Spleen (tissue), 7 donors: Measurements from ENCODE around the gene CSH1.

Source experiments
- CTCF ChIP-seq, 11 experiments: fragments of 200-600 bp in 7 of 11; fragments of 450-650 bp in 4 of 11; sonication (generic) in 4 of 11; IDR thresholded peaks in 8 of 11; conservative IDR thresholded peaks in 3 of 11; 1 replicate in 7 of 11; 2 replicates in 4 of 11; pipeline versions ENCODE4 v1.4.0 to v1.8.0; 2016 to 2021; ENCODE audit warnings: antibody characterized with exemption in 11 of 11, inconsistent platforms in 4 of 11, mild to moderate bottlenecking in 1 of 11
- POLR2AphosphoS5 ChIP-seq, 3 donors: sonication (generic); formaldehyde crosslinking; IDR thresholded peaks; one replicate each; pipeline ENCODE4 v1.5.1; 2017; ENCODE audit warnings: antibody characterized with exemption in 3 of 3
- donor health status: DM: no; HTN: no; CAD: no; lungs with moderate emphysema.
- donor health status: DM: no; HTN: no; CAD: no.
- donor health status: DM: no; HTN: no; CAD: no.

- TF ChIP-seq CTCF (IDR thresholded peaks at IDR 0.05 in 8 of 11, conservative IDR thresholded peaks at IDR 0.05 in 3 of 11) (no peak), POLR2AphosphoS5 (IDR thresholded peaks at IDR 0.05) (peak; percentile 61 to 80 (median 78))
Observed at GRCh38 chr17:63930951-63931575, 34.7 kb upstream of the CSH1 start.
